ENCODE data around the gene ZNF273.
"Not testable (repeated sequence)": the region's sequence is repeated elsewhere in the genome, so short reads cannot be mapped to it uniquely, and the experiment has no call there.

ZNF273 gene

GRCh38 chr7:64888901-64889685 is 14.0 kb upstream of the ZNF273 start:
- DNase-seq (ENCODE audit: low read depth in 2 of 2), result no peak

DNA sequence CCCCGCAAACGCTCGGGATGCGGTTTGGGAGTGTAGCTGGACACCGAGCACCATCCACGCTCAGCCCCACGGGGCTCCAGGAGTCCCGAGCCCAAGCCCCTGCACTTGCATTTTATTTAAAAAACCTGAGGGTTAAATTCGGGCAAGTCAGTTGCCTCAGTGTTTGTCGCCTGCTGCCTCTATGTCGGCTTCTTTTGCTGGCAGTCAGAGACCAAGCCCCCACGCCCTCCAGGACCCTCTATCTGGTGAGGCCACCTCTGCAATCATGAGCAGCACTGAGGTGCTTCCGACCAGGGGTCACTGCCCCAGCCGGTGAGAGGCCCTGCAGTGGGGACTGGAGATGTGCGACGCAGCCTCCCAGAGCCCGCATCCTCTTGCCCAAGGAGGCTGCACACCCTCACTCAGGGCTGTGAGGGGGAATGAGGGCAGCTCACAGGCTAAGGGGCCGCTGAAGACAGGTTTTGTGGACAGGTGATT is 13.3 kb upstream of the ZNF273 start:
- no peak for DNase-seq (ENCODE audit: low read depth in 2 of 2)

GRCh38 chr7:64890273-64890672 is 12.8 kb upstream of the ZNF273 start:
- not testable (repeated sequence) for DNase-seq (ENCODE audit: low read depth in 2 of 2)

- DNase-seq (ENCODE audit: low read depth in 2 of 2), result no peak
Observed at GRCh38 chr7:64890761-64891362, 12.2 kb upstream of the ZNF273 start.

GRCh38 chr7:64891363-64892081 is 11.6 kb upstream of the ZNF273 start:
- DNase-seq (ENCODE audit: low read depth in 2 of 2), result not testable (repeated sequence)

- DNase-seq (ENCODE audit: low read depth in 2 of 2), result no peak
Observed at GRCh38 chr7:64892116-64892515, 11.0 kb upstream of the ZNF273 start.

GRCh38 chr7:64892666-64893309 is 10.3 kb upstream of the ZNF273 start:
- DNase-seq (ENCODE audit: low read depth in 2 of 2), result no peak

- DNase-seq (ENCODE audit: low read depth in 2 of 2), result no peak
Observed at GRCh38 chr7:64893401-64893800, 9.7 kb upstream of the ZNF273 start.

GRCh38 chr7:64902461-64902805 is 640 bp upstream of the ZNF273 start:
- not testable (repeated sequence) for DNase-seq (ENCODE audit: low read depth in 2 of 2)

DNA sequence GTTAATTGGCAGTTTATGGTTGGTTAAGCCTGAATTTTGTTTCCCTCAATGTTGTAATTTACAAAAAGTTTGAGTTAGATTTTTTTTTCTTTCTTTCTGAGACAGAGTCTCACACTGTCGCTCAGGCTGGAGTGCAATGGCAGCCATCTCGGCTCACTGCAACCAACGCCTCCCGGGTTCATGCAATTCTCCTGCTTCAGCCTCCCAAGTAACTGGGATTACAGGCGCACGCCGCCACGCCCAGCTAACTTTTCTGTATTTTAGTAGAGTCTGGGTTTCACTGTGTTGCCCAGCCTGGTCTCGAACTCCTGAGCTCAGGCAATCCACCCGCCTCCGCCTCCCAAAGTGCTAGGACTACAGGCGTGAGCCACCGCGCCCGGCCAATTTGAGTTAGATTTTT is 935 bp downstream of the ZNF273 start:
- DNase-seq (ENCODE audit: low read depth in 2 of 2), result no peak

- no peak for DNase-seq (ENCODE audit: low read depth in 2 of 2)
Observed at GRCh38 chr7:64905133-64905532, 2.1 kb downstream of the ZNF273 start.

GRCh38 chr7:64905547-64905946 is 2.5 kb downstream of the ZNF273 start:
- no peak for DNase-seq (ENCODE audit: low read depth in 2 of 2)

GRCh38 chr7:64907641-64908326 is 4.7 kb downstream of the ZNF273 start:
- no peak for DNase-seq (ENCODE audit: low read depth in 2 of 2)

DNA sequence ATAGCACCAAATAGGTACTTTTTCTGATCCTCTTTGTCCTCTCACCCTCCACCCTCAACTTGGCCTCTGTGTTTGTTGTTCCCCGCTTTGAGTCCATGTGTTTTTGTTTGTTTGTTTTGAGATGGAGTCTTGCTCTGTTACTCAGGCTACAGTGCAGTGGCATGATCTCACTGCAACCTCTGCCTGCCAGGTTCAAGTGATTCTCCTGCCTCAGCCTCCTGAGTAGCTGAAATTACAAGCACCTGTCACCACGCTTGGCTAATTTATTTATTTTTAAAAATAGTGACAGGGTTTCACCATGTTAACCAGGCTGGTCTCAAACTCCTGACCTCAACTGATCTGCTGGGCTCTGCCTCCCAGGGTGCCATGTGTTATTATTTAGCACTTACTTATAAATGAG is 5.3 kb downstream of the ZNF273 start:
- no peak for DNase-seq (ENCODE audit: low read depth in 2 of 2)

DNA sequence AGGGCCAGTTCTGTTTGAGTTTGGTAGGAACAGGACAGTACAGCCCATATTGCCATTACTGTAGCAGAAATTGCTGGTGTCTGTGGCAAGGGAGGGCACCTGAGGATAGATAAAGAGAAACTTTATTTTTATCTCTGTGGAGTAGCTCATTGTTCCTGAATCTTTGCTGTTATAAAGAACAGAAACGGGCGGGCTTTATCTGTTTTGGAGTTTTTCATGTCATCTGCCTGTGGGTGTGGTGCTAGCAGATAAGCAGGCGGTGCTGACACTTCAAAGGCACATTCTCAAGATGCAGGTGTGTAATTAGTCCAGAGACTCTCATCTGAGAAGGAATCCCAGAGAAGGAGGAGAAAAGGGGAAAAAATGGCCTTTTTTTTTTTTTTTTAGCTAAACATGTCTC is 11.5 kb downstream of the ZNF273 start:
- DNase-seq (ENCODE audit: low read depth in 2 of 2), result no peak

GRCh38 chr7:64915301-64915700 is 12.2 kb downstream of the ZNF273 start:
- not testable (repeated sequence) for DNase-seq (ENCODE audit: low read depth in 2 of 2)

DNA sequence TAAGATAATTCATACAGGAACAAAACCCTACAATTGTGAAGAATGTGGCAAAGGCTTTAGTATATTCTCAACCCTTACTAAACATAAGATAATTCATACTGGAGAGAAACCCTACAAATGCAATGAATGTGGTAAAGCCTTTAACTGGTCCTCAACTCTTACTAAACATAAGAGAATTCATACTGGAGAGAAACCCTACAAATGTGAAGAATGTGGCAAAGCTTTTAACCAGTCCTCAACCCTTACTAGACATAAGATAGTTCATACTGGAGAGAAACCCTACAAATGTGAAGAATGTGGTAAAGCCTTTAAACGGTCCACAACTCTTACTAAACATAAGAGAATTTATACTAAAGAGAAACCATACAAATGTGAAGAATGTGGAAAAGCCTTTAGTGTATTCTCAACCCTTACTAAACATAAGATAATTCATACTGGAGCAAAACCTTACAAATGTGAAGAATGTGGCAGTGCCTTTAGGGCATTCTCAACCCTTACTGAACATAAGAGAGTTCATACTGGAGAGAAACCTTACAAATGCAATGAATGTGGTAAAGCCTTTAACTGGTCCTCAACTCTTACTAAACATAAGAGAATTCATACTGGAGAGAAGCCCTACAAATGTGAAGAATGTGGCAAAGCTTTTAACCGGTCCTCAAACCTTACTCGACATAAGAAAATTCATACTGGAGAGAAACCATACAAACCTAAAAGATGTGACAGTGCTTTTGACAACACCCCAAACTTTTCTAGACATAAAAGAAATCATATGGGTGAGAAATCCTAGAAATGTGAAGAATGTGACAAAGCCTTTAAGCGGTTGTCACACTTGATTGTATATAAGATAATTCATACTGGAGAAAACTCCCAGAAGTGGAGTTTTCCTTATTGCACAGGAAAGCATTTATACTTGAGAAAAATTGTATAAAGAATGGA is 25.4 kb downstream of the ZNF273 start:
- DNase-seq (ENCODE audit: low read depth in 2 of 2), result not testable (repeated sequence)

DNA sequence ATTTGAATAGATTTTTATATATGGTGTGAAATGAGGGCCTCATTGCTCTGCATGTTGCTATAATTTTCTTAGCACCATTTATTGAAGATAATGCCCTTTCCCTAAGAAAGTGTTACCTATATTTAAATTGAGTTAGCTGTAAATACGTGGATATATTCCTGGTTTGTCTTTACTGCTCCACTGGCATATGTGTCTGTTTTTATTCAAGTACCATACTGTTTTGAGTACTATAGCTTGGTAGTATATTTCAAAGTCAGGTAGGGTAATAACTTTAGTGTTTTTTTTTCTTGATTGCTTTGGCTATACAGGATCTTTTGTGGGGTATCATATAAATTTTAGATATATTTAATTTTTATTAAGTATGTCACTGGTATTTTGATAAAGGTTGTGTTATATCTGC is 31.4 kb downstream of the ZNF273 start:
- no peak for DNase-seq (ENCODE audit: low read depth in 2 of 2)

DNA sequence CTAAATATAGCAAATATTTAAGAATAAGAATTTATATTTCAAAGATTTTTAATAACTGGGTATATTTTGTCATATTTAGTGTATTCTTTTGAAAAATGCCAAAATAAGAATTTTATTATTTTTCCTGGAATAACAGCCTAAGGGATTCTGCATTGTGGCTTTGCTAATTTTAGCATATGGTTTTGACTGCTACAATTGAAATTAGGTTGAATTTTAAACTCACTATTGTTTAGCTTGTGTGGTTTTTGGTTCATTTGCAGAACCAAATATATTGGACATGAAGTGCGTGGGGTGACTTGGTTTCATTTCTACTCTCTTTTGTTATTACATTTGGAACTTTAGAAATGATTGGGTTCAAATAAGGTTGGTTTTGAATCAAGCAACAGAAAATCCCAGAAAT is 35.5 kb downstream of the ZNF273 start:
- no peak for DNase-seq (ENCODE audit: low read depth in 2 of 2)

DNA sequence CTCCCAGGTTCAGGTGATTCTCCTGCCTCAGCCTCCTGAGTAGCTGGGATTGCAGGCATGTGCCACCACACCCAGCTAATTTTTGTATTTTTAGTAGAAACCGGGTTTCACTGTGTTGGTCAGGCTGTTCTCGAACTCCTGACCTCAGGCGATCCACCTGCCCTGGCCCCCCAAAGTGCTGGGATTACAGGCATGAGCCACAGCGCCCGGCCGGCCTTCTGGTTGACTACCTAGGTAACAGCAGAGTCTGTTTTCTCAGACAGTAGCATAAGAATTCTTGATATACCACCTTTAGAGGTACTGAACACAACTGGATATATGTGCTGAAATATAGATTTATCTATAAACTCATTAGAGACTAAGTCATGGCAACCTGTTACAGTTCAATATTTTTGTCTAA is 36.9 kb downstream of the ZNF273 start:
- not testable (repeated sequence) for DNase-seq (ENCODE audit: low read depth in 2 of 2)
